Effector memory CD4-positive, alpha-beta T cell (primary cell): ENCODE results near the gene TRIM25.

Experiments used
- DNase-seq, 3 donors: peaks; one replicate each; pipeline ENCODE4 v3.0.0-alpha.2; 2020
- H3K27ac ChIP-seq: 2 replicates; pipeline ENCODE4 v1.7.0; 2013; ENCODE audit warnings: mild to moderate bottlenecking, low read length, moderate library complexity; ENCODE audit not compliant: insufficient read depth, poor library complexity, severe bottlenecking
- H3K27me3 ChIP-seq: replicated peaks from 2 replicates; pipeline ENCODE4 v1.7.0; 2013; ENCODE audit warnings: mild to moderate bottlenecking, low read length; ENCODE audit not compliant: insufficient read depth, control insufficient read depth, poor library complexity, severe bottlenecking
- H3K36me3 ChIP-seq: 2 replicates; pipeline ENCODE4 v1.7.0; 2013; ENCODE audit warnings: mild to moderate bottlenecking, low read length, moderate library complexity; ENCODE audit not compliant: control insufficient read depth, insufficient read depth
- H3K4me1 ChIP-seq: 2 replicates; pipeline ENCODE4 v1.7.0; 2013; ENCODE audit warnings: low read length, mild to moderate bottlenecking; ENCODE audit not compliant: control insufficient read depth, insufficient read depth, poor library complexity, severe bottlenecking
- H3K4me3 ChIP-seq: 2 replicates; pipeline ENCODE4 v1.7.0; 2013; ENCODE audit warnings: low read length, low read depth, mild to moderate bottlenecking; ENCODE audit not compliant: insufficient read depth, poor library complexity, severe bottlenecking
- H3K9me3 ChIP-seq: 2 replicates; pipeline ENCODE4 v1.7.0; 2013; ENCODE audit warnings: mild to moderate bottlenecking, low read length, moderate library complexity; ENCODE audit not compliant: control insufficient read depth
- total RNA-seq, 3 donors: gene quantifications; one replicate each; lab custom pipeline; 2026; lab: John Stamatoyannopoulos, UW

Gene TRIM25
- total RNA-seq: 35.6 to 59.1 (median 43.0) reads per million in 3 donors

GRCh38 chr17:56913867-56914580, at the start of gene TRIM25:
Gene TRIM25 (minus strand): TSS chr17:56914049. CDS start chr17:56913988, 61 bp downstream.
- Histone ChIP-seq H3K4me3 (peak within 1 kb of the TSS; percentile 94), H3K27me3 (no peaks in the 10 kb centered on the region), H3K36me3 (no peaks in the 10 kb centered on the region), H3K4me1 (peaks cover 20% of the 10 kb centered on the region), H3K27ac (peak within 1 kb of the TSS; percentile 76), H3K9me3 (no peaks in the 10 kb centered on the region)
- DNase-seq: peak; percentile 76 to 85 (median 84)

- H3K27ac ChIP-seq: peak within 1 kb of the TSS; percentile 91
- no peaks in the 10 kb centered on the region for H3K27me3 ChIP-seq
- H3K4me3 ChIP-seq: peak within 1 kb of the TSS; percentile 86
- H3K4me1 ChIP-seq: no peaks in the 10 kb centered on the region
- DNase-seq: peak; percentile 81 to 86 (median 83)
- no peaks in the 10 kb centered on the region for H3K9me3 ChIP-seq
- H3K36me3 ChIP-seq: no peaks in the 10 kb centered on the region
Measured at GRCh38 chr17:56960596-56961538, 47.0 kb upstream of the TRIM25 start, which contains the start of gene COIL. Gene COIL (minus strand): TSS chr17:56961050. CDS start chr17:56961019, 31 bp downstream.

- Histone ChIP-seq H3K4me1 (no peaks in the 10 kb centered on the region), H3K4me3 (no peak overlapping the region), H3K9me3 (no peaks in the 10 kb centered on the region), H3K27ac (no peak overlapping the region), H3K27me3 (no peaks in the 10 kb centered on the region), H3K36me3 (peaks cover 2% of the 10 kb centered on the region)
- no peak for DNase-seq
Measured at GRCh38 chr17:56956992-56957391, 43.1 kb upstream of the TRIM25 start.

- H3K27ac ChIP-seq: no peak overlapping the region
- no peak overlapping the region for H3K4me3 ChIP-seq
- peaks cover 40% of the 10 kb centered on the region for H3K36me3 ChIP-seq
- no peaks in the 10 kb centered on the region for H3K4me1 ChIP-seq
- no peaks in the 10 kb centered on the region for H3K9me3 ChIP-seq
- H3K27me3 ChIP-seq: no peaks in the 10 kb centered on the region
- DNase-seq: no peak
Measured at GRCh38 chr17:56949595-56949994, 35.7 kb upstream of the TRIM25 start.

- no peak for DNase-seq
- no peak overlapping the region for H3K4me3 ChIP-seq
- no peaks in the 10 kb centered on the region for H3K9me3 ChIP-seq
- no peaks in the 10 kb centered on the region for H3K4me1 ChIP-seq
- no peak overlapping the region for H3K27ac ChIP-seq
- peaks cover 50% of the 10 kb centered on the region for H3K36me3 ChIP-seq
- H3K27me3 ChIP-seq: no peaks in the 10 kb centered on the region
Measured at GRCh38 chr17:56948491-56948890, 34.6 kb upstream of the TRIM25 start.

GRCh38 chr17:56947741-56948140, 33.9 kb upstream of the TRIM25 start:
- H3K27me3 ChIP-seq: no peaks in the 10 kb centered on the region
- no peaks in the 10 kb centered on the region for H3K4me1 ChIP-seq
- H3K36me3 ChIP-seq: peaks cover 57% of the 10 kb centered on the region
- H3K27ac ChIP-seq: no peak overlapping the region
- no peak overlapping the region for H3K4me3 ChIP-seq
- no peaks in the 10 kb centered on the region for H3K9me3 ChIP-seq
- DNase-seq: no peak

GRCh38 chr17:56945938-56946505, 32.2 kb upstream of the TRIM25 start:
- Histone ChIP-seq H3K36me3 (peaks cover 60% of the 10 kb centered on the region), H3K27ac (no peak overlapping the region), H3K27me3 (no peaks in the 10 kb centered on the region)

GRCh38 chr17:56943505-56944125, 29.8 kb upstream of the TRIM25 start:
- DNase-seq: no peak
- H3K27ac ChIP-seq: no peak overlapping the region
- H3K4me1 ChIP-seq: no peaks in the 10 kb centered on the region
- H3K4me3 ChIP-seq: no peak overlapping the region
- H3K36me3 ChIP-seq: peaks cover 50% of the 10 kb centered on the region
- no peaks in the 10 kb centered on the region for H3K9me3 ChIP-seq
- no peaks in the 10 kb centered on the region for H3K27me3 ChIP-seq

More at GRCh38 chr17:56945938-56946505, 32.2 kb upstream of the TRIM25 start:
- DNase-seq: no peak
- Histone ChIP-seq H3K9me3 (no peaks in the 10 kb centered on the region), H3K4me1 (no peaks in the 10 kb centered on the region), H3K4me3 (no peak overlapping the region)

- no peaks in the 10 kb centered on the region for H3K9me3 ChIP-seq
- H3K27me3 ChIP-seq: no peaks in the 10 kb centered on the region
- peaks cover 52% of the 10 kb centered on the region for H3K36me3 ChIP-seq
- DNase-seq: no peak
- H3K4me1 ChIP-seq: no peaks in the 10 kb centered on the region
- no peak overlapping the region for H3K27ac ChIP-seq
- H3K4me3 ChIP-seq: no peak overlapping the region
Measured at GRCh38 chr17:56939869-56940484, 26.1 kb upstream of the TRIM25 start.
